Liver (tissue), 9 donors: ENCODE measurements around the gene LILRB5. TPM values are rescaled to one million over a fixed set of nuclear protein-coding genes. Genes with fewer than 3 reads are reported as not detected.
"Not testable (repeated sequence)": the region's sequence is repeated elsewhere in the genome, so short reads cannot be mapped to it uniquely, and the experiment has no call there.

Experiments used
- DNase-seq: peaks from one replicate; pipeline ENCODE4 v3.0.0-alpha.2; 2017; ENCODE audit warnings: low spot score
- H3K27ac ChIP-seq, 2 donors: one replicate each; pipeline ENCODE4 v1.7.0; 2013; ENCODE audit warnings: inconsistent platforms in 2 of 2, low read length in 2 of 2, control low read depth in 1 of 2, low read depth in 1 of 2, mild to moderate bottlenecking in 1 of 2
- H3K27me3 ChIP-seq, 4 donors: one replicate each; pipeline versions ENCODE4 v1.6.1 to v1.7.0; 2013; ENCODE audit warnings: low read length in 3 of 4, inconsistent platforms in 1 of 4, mild to moderate bottlenecking in 1 of 4, moderate library complexity in 1 of 4; ENCODE audit not compliant: control insufficient read depth in 4 of 4, insufficient read depth in 4 of 4
- H3K36me3 ChIP-seq, 4 donors: one replicate each; pipeline versions ENCODE4 v1.6.1 to v1.7.0; 2013; ENCODE audit warnings: low read length in 3 of 4, mild to moderate bottlenecking in 3 of 4, low read depth in 1 of 4, moderate library complexity in 1 of 4; ENCODE audit not compliant: control insufficient read depth in 4 of 4, insufficient read depth in 3 of 4
- H3K4me1 ChIP-seq, 4 donors: one replicate each; pipeline versions ENCODE4 v1.6.1 to v1.7.0; 2013; ENCODE audit warnings: low read length in 3 of 4, mild to moderate bottlenecking in 3 of 4, moderate library complexity in 1 of 4; ENCODE audit not compliant: control insufficient read depth in 4 of 4, insufficient read depth in 4 of 4
- H3K4me3 ChIP-seq, 3 donors: one replicate each; pipeline versions ENCODE4 v1.6.1 to v1.7.0; 2013; ENCODE audit warnings: low read length in 3 of 3, control low read depth in 1 of 3, low read depth in 1 of 3, mild to moderate bottlenecking in 1 of 3
- H3K9ac ChIP-seq, 2 donors: one replicate each; pipeline ENCODE4 v1.7.0; 2013; ENCODE audit warnings: low read length in 2 of 2, mild to moderate bottlenecking in 2 of 2, moderate library complexity in 2 of 2, control low read depth in 1 of 2, low read depth in 1 of 2
- H3K9me3 ChIP-seq, 4 donors: one replicate each; pipeline versions ENCODE4 v1.6.1 to v1.7.0; 2013; ENCODE audit warnings: low read length in 3 of 4; ENCODE audit not compliant: control insufficient read depth in 4 of 4
- EGR1 ChIP-seq, 2 donors: IDR thresholded peaks; 2 replicates each; pipeline ENCODE4 v1.6.1; 2016 to 2018; ENCODE audit warnings: antibody characterized with exemption in 2 of 2, low read depth in 2 of 2
- FOXA1 ChIP-seq: IDR thresholded peaks from 2 replicates; pipeline ENCODE4 v1.6.1; 2016; ENCODE audit warnings: antibody characterized with exemption
- FOXA2 ChIP-seq: IDR thresholded peaks from 2 replicates; pipeline ENCODE4 v1.6.1; 2016; ENCODE audit warnings: antibody characterized with exemption
- GABPA ChIP-seq, 2 donors: IDR thresholded peaks in 1 of 2; conservative IDR thresholded peaks in 1 of 2; 2 replicates each; pipeline ENCODE4 v1.6.1; 2016; ENCODE audit warnings: antibody characterized with exemption in 2 of 2, mild to moderate bottlenecking in 1 of 2, moderate library complexity in 1 of 2
- HNF4G ChIP-seq: IDR thresholded peaks from 2 replicates; pipeline ENCODE4 v1.6.1; 2016; ENCODE audit warnings: antibody characterized with exemption
- NR2F2 ChIP-seq: IDR thresholded peaks from 2 replicates; pipeline ENCODE4 v1.6.1; 2016; ENCODE audit warnings: antibody characterized with exemption
- RXRA ChIP-seq, 2 donors: IDR thresholded peaks; 2 replicates each; pipeline ENCODE4 v1.6.1; 2017 to 2018; ENCODE audit warnings: antibody characterized with exemption in 2 of 2, mild to moderate bottlenecking in 1 of 2
- SP1 ChIP-seq: IDR thresholded peaks from 2 replicates; pipeline ENCODE4 v1.6.1; 2018; ENCODE audit warnings: antibody characterized with exemption, mild to moderate bottlenecking
- TAF1 ChIP-seq: conservative IDR thresholded peaks from 2 replicates; pipeline ENCODE4 v1.6.1; 2016; ENCODE audit warnings: antibody characterized with exemption, mild to moderate bottlenecking
- YY1 ChIP-seq: IDR thresholded peaks from 2 replicates; pipeline ENCODE4 v1.6.1; 2016; ENCODE audit warnings: antibody characterized with exemption, mild to moderate bottlenecking
- WGBS: extraction: QIAGEN DNeasy Blood & Tissue Kit; methylation state at CpG from one replicate; pipeline ENCODE4 v1.1.7; 2013; 5-methylcytosine and 5-hydroxymethylcytosine counted together
- polyA plus RNA-seq, 2 donors: library from polyadenylated mRNA; stranded (reverse) in 1 of 2; unstranded in 1 of 2; fragments of 200-250 nt in 1 of 2; fragments of >200 nt in 1 of 2; fragmentation: Nextera tagmentation in 1 of 2; extraction: Ambion mirVana in 1 of 2; gene quantifications; one replicate each; pipeline versions ENCODE4 v1.2.1 to v1.2.3, GENCODE V29; 2013 to 2015
- total RNA-seq, 2 donors: library from RNA; depleted of rRNA; stranded (reverse); fragments of >200 nt; gene quantifications; one replicate each; pipeline ENCODE4 v1.2.3, GENCODE V29; 2014
- TF ChIP-seq, protein P1 (sequence below): IDR thresholded peaks from 2 replicates; pipeline ENCODE4 v1.6.1; 2016; ENCODE audit warnings: antibody characterized with exemption, mild to moderate bottlenecking
- TF ChIP-seq, protein P2 (sequence below): fragments of 150-350 bp; IDR thresholded peaks from 2 replicates; pipeline ENCODE4 v1.5.1; 2017; ENCODE audit warnings: improper control_type of control experiment, low read depth, low read length; ENCODE audit not compliant: missing input control
- TF ChIP-seq, protein P3 (sequence below): IDR thresholded peaks from 2 replicates; pipeline ENCODE4 v1.6.1; 2016; ENCODE audit warnings: antibody characterized with exemption
- donor health status: healthy.
- donor health status: healthy.
- donor health status: healthy.
- donor health status: healthy.
- donor health status: healthy.

LILRB5 gene
- total and polyA plus RNA-seq, 4 donors, result 5.1 to 10.8 (median 6.3) TPM

DNA sequence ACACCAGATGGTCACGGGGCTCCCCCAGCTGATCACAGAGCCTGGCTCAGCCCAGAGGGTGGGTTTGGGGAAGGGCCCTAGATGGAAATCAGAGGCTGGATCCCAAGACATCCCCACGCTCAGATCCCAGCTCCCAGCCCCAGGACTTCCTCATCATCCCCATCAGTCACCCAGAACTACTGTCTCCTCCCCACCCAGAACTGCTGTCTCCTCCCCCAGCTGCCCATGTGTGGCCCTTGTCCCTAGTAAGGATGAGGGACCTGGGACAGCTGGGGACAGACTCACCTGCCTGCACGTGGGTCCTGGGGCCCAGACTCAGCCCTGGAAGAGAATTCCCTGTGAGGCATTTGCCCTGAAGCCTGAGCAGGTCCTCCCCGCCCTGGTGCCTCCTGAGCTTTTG, 14.8 kb downstream of the LILRB5 start:
- DNase-seq, H3K36me3 ChIP-seq, H3K9ac ChIP-seq, H3K4me3 ChIP-seq, H3K4me1 ChIP-seq, H3K27ac ChIP-seq, H3K9me3 ChIP-seq, H3K27me3 ChIP-seq: not testable (repeated sequence)
- WGBS, result no CpG with 5 or more reads among the region's 4 CpGs

DNA sequence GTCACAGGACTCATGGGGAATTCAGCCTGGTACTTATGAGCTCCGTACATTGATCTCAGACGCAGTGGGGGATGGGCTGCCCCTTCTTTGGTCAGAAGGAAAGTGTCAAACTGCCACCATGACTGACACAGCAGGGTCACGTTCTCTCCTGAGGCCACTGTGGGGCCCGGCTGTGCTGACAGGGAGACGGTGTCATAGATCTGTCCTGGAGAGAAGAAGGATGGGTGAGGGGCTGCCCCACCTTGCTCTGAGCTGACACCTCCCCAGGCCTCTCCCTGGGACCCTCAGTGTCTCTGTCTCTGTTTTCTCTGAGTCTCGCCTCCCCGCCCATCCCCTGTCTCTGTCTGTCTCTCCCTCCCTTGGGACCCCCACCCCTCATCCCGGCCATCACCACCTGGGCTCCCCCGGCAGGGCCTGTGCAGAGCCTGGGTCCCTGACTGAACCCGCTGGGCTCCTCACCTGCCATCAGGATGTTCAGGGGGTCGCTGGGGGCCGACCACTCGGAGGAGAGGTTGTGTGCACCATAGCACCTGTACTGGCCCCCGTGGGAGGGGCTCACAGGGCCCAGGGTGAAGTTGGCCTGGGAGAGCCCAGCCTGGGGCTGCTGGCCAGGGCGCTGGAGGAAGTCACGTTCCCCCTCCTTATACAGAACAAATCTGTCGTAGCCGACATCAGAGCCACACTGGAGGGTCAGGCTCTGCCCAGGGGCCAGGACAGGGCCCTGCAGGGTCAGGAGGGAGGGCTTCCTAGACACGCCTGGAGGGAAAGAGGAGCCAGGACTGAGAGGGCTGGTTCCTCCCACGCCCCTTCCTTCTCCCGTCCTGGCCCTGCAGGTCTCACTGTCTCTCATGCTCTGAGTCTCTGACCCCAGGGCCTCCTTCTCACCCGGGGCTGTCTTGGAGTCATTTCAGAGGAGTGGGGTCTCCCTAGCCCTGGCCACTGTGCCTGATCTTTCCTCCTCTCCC, 16.4 kb downstream of the LILRB5 start:
- not testable (repeated sequence) for H3K9ac ChIP-seq, H3K4me3 ChIP-seq, H3K4me1 ChIP-seq, H3K36me3 ChIP-seq, DNase-seq, H3K9me3 ChIP-seq, H3K27ac ChIP-seq, H3K27me3 ChIP-seq
- WGBS, result 54% methylated on average over 16 of the region's 22 CpGs

DNA sequence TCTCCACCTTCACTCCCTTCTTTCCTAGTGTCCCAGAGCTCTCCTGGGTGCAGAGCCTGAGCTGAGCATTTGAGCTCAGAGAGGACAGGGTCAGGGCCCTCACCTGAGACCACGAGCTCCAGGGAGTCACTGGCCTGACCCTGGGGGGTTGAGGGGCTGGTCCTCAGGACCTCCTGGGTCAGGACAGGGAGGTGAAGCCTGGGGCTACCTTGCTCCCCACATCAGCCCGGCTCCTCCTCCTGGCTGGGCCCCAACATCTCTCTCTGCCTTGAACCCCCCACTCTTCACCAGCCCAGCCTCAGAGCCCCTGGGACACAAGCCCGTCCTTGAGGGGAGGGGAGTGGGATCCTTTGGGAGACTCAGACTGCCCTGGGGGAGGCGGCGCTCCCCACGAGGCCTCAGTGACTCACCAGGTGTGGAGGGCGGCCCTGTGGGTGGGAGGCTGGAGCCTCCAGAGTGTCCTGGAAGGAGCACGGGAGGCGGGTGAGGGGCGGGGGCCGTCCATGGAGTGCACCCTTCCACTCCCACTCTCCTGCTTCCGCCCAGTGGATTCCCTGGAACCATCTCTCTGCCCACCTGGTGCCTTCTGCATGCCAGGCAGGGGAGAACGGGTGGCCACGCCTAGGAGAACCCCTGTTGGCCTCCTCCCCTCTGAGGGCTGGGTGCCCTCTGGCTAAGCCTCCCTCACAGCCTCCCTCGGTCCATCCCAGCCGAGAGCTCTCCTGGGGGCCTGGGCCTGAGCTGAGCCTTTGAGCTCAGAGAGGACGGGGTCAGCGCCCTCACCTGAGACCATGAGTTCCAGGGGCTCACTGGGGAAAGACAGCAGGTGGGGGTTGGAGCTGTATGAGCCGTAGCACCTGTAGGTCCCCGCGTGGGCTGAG, 17.3 kb downstream of the LILRB5 start:
- WGBS, result 68% methylated on average over 16 of the region's 21 CpGs

DNA sequence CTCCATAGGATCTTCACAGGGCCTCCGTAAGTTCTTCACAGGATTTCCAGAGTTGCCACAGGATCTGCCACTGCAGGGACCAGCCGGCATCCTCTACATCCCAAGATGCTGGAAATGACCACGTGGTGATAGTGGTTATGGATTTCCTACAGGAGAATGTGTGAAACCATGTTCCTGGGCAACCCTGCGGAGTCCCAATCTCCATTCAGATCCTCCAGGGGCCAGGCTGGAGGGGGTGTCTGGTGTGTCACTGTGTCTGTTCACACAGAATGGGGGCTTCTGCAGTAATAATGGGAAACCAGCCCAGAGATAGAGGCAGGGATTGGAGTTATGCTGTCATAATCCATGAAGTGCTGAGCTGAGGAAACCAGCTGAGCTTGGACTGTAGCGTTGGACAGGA, 23.1 kb downstream of the LILRB5 start:
- H3K27me3 ChIP-seq, result peaks cover 0 to 3% (median 0%) of the 10 kb centered on the region in 4 donors
- no peak for DNase-seq
- no peaks in the 10 kb centered on the region for H3K4me1 ChIP-seq
- no peaks in the 10 kb centered on the region for H3K36me3 ChIP-seq
- no peaks in the 10 kb centered on the region for H3K9me3 ChIP-seq
- H3K9ac ChIP-seq, result no peak overlapping the region
- H3K4me3 ChIP-seq, result no peak overlapping the region
- no peak overlapping the region for H3K27ac ChIP-seq
- 32% methylated on average over 5 of the region's 5 CpGs for WGBS
- TF ChIP-seq FOXA2, result no peak
- TF ChIP-seq, protein P1, sequence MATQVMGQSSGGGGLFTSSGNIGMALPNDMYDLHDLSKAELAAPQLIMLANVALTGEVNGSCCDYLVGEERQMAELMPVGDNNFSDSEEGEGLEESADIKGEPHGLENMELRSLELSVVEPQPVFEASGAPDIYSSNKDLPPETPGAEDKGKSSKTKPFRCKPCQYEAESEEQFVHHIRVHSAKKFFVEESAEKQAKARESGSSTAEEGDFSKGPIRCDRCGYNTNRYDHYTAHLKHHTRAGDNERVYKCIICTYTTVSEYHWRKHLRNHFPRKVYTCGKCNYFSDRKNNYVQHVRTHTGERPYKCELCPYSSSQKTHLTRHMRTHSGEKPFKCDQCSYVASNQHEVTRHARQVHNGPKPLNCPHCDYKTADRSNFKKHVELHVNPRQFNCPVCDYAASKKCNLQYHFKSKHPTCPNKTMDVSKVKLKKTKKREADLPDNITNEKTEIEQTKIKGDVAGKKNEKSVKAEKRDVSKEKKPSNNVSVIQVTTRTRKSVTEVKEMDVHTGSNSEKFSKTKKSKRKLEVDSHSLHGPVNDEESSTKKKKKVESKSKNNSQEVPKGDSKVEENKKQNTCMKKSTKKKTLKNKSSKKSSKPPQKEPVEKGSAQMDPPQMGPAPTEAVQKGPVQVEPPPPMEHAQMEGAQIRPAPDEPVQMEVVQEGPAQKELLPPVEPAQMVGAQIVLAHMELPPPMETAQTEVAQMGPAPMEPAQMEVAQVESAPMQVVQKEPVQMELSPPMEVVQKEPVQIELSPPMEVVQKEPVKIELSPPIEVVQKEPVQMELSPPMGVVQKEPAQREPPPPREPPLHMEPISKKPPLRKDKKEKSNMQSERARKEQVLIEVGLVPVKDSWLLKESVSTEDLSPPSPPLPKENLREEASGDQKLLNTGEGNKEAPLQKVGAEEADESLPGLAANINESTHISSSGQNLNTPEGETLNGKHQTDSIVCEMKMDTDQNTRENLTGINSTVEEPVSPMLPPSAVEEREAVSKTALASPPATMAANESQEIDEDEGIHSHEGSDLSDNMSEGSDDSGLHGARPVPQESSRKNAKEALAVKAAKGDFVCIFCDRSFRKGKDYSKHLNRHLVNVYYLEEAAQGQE, result no peak
- TF ChIP-seq GABPA (IDR thresholded peaks at IDR 0.05 in 1 of 2, conservative IDR thresholded peaks at IDR 0.05 in 1 of 2), result no peak
- TF ChIP-seq YY1, result no peak
- TF ChIP-seq SP1, result no peak
- TF ChIP-seq HNF4G, result no peak
- TF ChIP-seq FOXA1, result no peak
- no peak for TF ChIP-seq RXRA (IDR thresholded peaks at IDR 0.05)
- no peak for TF ChIP-seq NR2F2
- TF ChIP-seq TAF1, result no peak
- TF ChIP-seq, protein P2, sequence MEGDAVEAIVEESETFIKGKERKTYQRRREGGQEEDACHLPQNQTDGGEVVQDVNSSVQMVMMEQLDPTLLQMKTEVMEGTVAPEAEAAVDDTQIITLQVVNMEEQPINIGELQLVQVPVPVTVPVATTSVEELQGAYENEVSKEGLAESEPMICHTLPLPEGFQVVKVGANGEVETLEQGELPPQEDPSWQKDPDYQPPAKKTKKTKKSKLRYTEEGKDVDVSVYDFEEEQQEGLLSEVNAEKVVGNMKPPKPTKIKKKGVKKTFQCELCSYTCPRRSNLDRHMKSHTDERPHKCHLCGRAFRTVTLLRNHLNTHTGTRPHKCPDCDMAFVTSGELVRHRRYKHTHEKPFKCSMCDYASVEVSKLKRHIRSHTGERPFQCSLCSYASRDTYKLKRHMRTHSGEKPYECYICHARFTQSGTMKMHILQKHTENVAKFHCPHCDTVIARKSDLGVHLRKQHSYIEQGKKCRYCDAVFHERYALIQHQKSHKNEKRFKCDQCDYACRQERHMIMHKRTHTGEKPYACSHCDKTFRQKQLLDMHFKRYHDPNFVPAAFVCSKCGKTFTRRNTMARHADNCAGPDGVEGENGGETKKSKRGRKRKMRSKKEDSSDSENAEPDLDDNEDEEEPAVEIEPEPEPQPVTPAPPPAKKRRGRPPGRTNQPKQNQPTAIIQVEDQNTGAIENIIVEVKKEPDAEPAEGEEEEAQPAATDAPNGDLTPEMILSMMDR, result no peak
- TF ChIP-seq EGR1 (IDR thresholded peaks at IDR 0.05; ENCODE audit: low read depth in 2 of 2), result no peak
- TF ChIP-seq, protein P3, sequence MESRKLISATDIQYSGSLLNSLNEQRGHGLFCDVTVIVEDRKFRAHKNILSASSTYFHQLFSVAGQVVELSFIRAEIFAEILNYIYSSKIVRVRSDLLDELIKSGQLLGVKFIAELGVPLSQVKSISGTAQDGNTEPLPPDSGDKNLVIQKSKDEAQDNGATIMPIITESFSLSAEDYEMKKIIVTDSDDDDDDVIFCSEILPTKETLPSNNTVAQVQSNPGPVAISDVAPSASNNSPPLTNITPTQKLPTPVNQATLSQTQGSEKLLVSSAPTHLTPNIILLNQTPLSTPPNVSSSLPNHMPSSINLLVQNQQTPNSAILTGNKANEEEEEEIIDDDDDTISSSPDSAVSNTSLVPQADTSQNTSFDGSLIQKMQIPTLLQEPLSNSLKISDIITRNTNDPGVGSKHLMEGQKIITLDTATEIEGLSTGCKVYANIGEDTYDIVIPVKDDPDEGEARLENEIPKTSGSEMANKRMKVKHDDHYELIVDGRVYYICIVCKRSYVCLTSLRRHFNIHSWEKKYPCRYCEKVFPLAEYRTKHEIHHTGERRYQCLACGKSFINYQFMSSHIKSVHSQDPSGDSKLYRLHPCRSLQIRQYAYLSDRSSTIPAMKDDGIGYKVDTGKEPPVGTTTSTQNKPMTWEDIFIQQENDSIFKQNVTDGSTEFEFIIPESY, result no peak

More for the DNA sequence above, 17.3 kb downstream of the LILRB5 start:
- H3K4me1 ChIP-seq, H3K27me3 ChIP-seq, H3K36me3 ChIP-seq, H3K9ac ChIP-seq, H3K27ac ChIP-seq, DNase-seq, H3K4me3 ChIP-seq, H3K9me3 ChIP-seq: not testable (repeated sequence)
